ENCODE data around the gene DYNLRB2. TPM values are rescaled to one million over a fixed set of nuclear protein-coding genes. Genes with fewer than 3 reads are reported as not detected.

The DYNLRB2 gene
- total RNA-seq, 1 donor from 2014 or later = not detected

- Mint-ChIP-seq H3K9me3 (no peaks in the 10 kb centered on the region), H3K36me3 (ENCODE audit: low read depth) (no peaks in the 10 kb centered on the region), H3K4me3 (no peak overlapping the region), H3K27ac (ENCODE audit: unreplicated experiment) (no peak overlapping the region), H3K27me3 (ENCODE audit: low read depth) (peaks cover 76% of the 10 kb centered on the region), H3K4me1 (no peaks in the 10 kb centered on the region)
- DNase-seq (ENCODE audit: low read depth, low spot score) = no peak
- no peak for TF ChIP-seq CTCF (conservative IDR thresholded peaks at IDR 0.05)
Measured at GRCh38 chr16:80547145-80547544, 6.4 kb downstream of the DYNLRB2 start.

GRCh38 chr16:80552277-80552676 is 11.5 kb downstream of the DYNLRB2 start:
- H3K4me3 Mint-ChIP-seq = no peak overlapping the region

GRCh38 chr16:80554033-80554432 is 13.2 kb downstream of the DYNLRB2 start:
- TF ChIP-seq CTCF (conservative IDR thresholded peaks at IDR 0.05) = no peak
- DNase-seq (ENCODE audit: low read depth, low spot score) = no peak
- peaks cover 73% of the 10 kb centered on the region for H3K27me3 Mint-ChIP-seq (ENCODE audit: low read depth)
- no peaks in the 10 kb centered on the region for H3K36me3 Mint-ChIP-seq (ENCODE audit: low read depth)
- no peak overlapping the region for H3K27ac Mint-ChIP-seq (ENCODE audit: unreplicated experiment)
- H3K4me1 Mint-ChIP-seq = no peaks in the 10 kb centered on the region
- no peaks in the 10 kb centered on the region for H3K9me3 Mint-ChIP-seq
- H3K4me3 Mint-ChIP-seq = no peak overlapping the region

More at GRCh38 chr16:80552277-80552676, 11.5 kb downstream of the DYNLRB2 start:
- Mint-ChIP-seq H3K27ac (ENCODE audit: unreplicated experiment) (no peak overlapping the region), H3K36me3 (ENCODE audit: low read depth) (no peaks in the 10 kb centered on the region), H3K9me3 (no peaks in the 10 kb centered on the region), H3K27me3 (ENCODE audit: low read depth) (peaks cover 74% of the 10 kb centered on the region), H3K4me1 (no peaks in the 10 kb centered on the region)
- TF ChIP-seq CTCF (conservative IDR thresholded peaks at IDR 0.05) = no peak
- no peak for DNase-seq (ENCODE audit: low read depth, low spot score)

DNA sequence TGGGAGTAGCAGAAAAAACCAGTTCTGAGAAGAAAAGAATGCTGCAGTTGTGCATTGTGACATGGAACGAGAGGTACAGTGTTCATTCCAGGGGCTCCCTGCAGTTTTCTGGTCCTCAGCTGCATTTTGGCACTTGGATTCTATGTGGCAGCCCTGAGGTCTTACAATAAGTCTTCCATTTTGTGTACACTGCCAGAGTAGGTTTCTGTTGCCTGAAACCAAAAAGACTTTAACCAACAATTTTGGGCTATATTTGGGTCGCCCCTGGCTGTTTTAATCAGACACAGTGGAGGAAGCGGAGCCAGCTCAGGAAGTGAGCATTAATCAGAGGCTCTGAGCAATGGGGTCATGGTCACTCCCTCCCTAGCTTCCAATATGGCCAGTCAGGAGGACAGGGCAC is 15.7 kb downstream of the DYNLRB2 start:
- TF ChIP-seq CTCF (conservative IDR thresholded peaks at IDR 0.05) = no peak
- no peaks in the 10 kb centered on the region for H3K4me1 Mint-ChIP-seq
- no peak for DNase-seq (ENCODE audit: low read depth, low spot score)
- no peaks in the 10 kb centered on the region for H3K9me3 Mint-ChIP-seq
- peaks cover 84% of the 10 kb centered on the region for H3K27me3 Mint-ChIP-seq (ENCODE audit: low read depth)
- no peak overlapping the region for H3K27ac Mint-ChIP-seq (ENCODE audit: unreplicated experiment)
- H3K36me3 Mint-ChIP-seq (ENCODE audit: low read depth) = no peaks in the 10 kb centered on the region
- no peak overlapping the region for H3K4me3 Mint-ChIP-seq

GRCh38 chr16:80557037-80557436 is 16.2 kb downstream of the DYNLRB2 start:
- no peaks in the 10 kb centered on the region for H3K36me3 Mint-ChIP-seq (ENCODE audit: low read depth)
- no peaks in the 10 kb centered on the region for H3K9me3 Mint-ChIP-seq
- TF ChIP-seq CTCF (conservative IDR thresholded peaks at IDR 0.05) = no peak
- peaks cover 86% of the 10 kb centered on the region for H3K27me3 Mint-ChIP-seq (ENCODE audit: low read depth)
- H3K27ac Mint-ChIP-seq (ENCODE audit: unreplicated experiment) = no peak overlapping the region
- DNase-seq (ENCODE audit: low read depth, low spot score) = no peak
- no peak overlapping the region for H3K4me3 Mint-ChIP-seq
- no peaks in the 10 kb centered on the region for H3K4me1 Mint-ChIP-seq

- no peak for DNase-seq (ENCODE audit: low read depth, low spot score)
- no peak for TF ChIP-seq CTCF (conservative IDR thresholded peaks at IDR 0.05)
- Mint-ChIP-seq H3K27ac (ENCODE audit: unreplicated experiment) (no peak overlapping the region), H3K9me3 (no peaks in the 10 kb centered on the region), H3K4me3 (no peak overlapping the region), H3K27me3 (ENCODE audit: low read depth) (peaks cover 88% of the 10 kb centered on the region), H3K36me3 (ENCODE audit: low read depth) (no peaks in the 10 kb centered on the region), H3K4me1 (no peaks in the 10 kb centered on the region)
Measured at GRCh38 chr16:80559369-80559768, 18.6 kb downstream of the DYNLRB2 start.
